H9 (cell line): ENCODE measurements around the gene GFRA1. TPM values are rescaled to one million over a fixed set of nuclear protein-coding genes. Genes with fewer than 3 reads are reported as not detected.

ENCODE experiments used
- DNase-seq: peaks from one replicate; pipeline ENCODE4 v3.0.0-alpha.2; 2017
- H2AFZ ChIP-seq: one replicate; pipeline ENCODE4 v1.6.1; 2013; ENCODE audit warnings: mild to moderate bottlenecking, low read length, control low read depth, moderate library complexity
- H2AK5ac ChIP-seq: 2 replicates; pipeline ENCODE4 v1.6.1; 2013; ENCODE audit warnings: low read length, control low read depth, mixed read lengths; ENCODE audit not compliant: insufficient read length
- H2BK120ac ChIP-seq: one replicate; pipeline ENCODE4 v1.6.1; 2013; ENCODE audit warnings: low read depth, mild to moderate bottlenecking, low read length, control low read depth, inconsistent platforms; ENCODE audit not compliant: poor library complexity, severe bottlenecking
- H2BK12ac ChIP-seq: 2 replicates; pipeline ENCODE4 v1.6.1; 2013; ENCODE audit warnings: low read length, control low read depth, mixed read lengths, low read depth; ENCODE audit not compliant: insufficient read length
- H2BK15ac ChIP-seq: 2 replicates; pipeline ENCODE4 v1.6.1; 2013; ENCODE audit warnings: low read depth, low read length, control low read depth
- H2BK20ac ChIP-seq: one replicate; pipeline ENCODE4 v1.6.1; 2013; ENCODE audit warnings: low read depth, mild to moderate bottlenecking, low read length, control low read depth, inconsistent platforms; ENCODE audit not compliant: poor library complexity, severe bottlenecking
- H2BK5ac ChIP-seq: 2 replicates; pipeline ENCODE4 v1.6.1; 2013; ENCODE audit warnings: low read length, control low read depth, mixed read lengths; ENCODE audit not compliant: insufficient read length
- H3K14ac ChIP-seq: 2 replicates; pipeline ENCODE4 v1.6.1; 2013; ENCODE audit warnings: low read length, control low read depth; ENCODE audit not compliant: insufficient read depth
- H3K18ac ChIP-seq: 2 replicates; pipeline ENCODE4 v1.6.1; 2013; ENCODE audit warnings: low read depth, mild to moderate bottlenecking, mixed read lengths, low read length, control low read depth; ENCODE audit not compliant: insufficient read length
- H3K23ac ChIP-seq: 2 replicates; pipeline ENCODE4 v1.6.1; 2013; ENCODE audit warnings: low read length, control low read depth, mixed read lengths, low read depth; ENCODE audit not compliant: insufficient read length
- H3K23me2 ChIP-seq: 2 replicates; pipeline ENCODE4 v1.6.1; 2013; ENCODE audit warnings: low read depth, mild to moderate bottlenecking, mixed read lengths, low read length, control low read depth; ENCODE audit not compliant: insufficient read length, poor library complexity, severe bottlenecking
- H3K27ac ChIP-seq: 2 replicates; pipeline ENCODE4 v1.5.1; 2013; ENCODE audit warnings: low read length, control low read depth, mixed read lengths, low read depth; ENCODE audit not compliant: insufficient read length
- H3K27me3 ChIP-seq: 2 replicates; pipeline ENCODE4 v1.6.1; 2013; ENCODE audit warnings: low read length, control low read depth, inconsistent platforms; ENCODE audit not compliant: insufficient read depth
- H3K4ac ChIP-seq: 2 replicates; pipeline ENCODE4 v1.6.1; 2013; ENCODE audit warnings: low read depth, mild to moderate bottlenecking, control low read depth, inconsistent platforms, low read length, moderate library complexity
- H3K4me1 ChIP-seq: 2 replicates; pipeline ENCODE4 v1.6.1; 2013; ENCODE audit warnings: low read length, control low read depth, inconsistent platforms; ENCODE audit not compliant: insufficient read depth
- H3K4me2 ChIP-seq: 2 replicates; pipeline ENCODE4 v1.6.1; 2013; ENCODE audit warnings: low read length, control low read depth, mixed read lengths; ENCODE audit not compliant: insufficient read length, insufficient read depth
- H3K56ac ChIP-seq: 2 replicates; pipeline ENCODE4 v1.6.1; 2013; ENCODE audit warnings: low read depth, mild to moderate bottlenecking, mixed read lengths, low read length, control low read depth; ENCODE audit not compliant: insufficient read length
- H3K79me1 ChIP-seq: 2 replicates; pipeline ENCODE4 v1.6.1; 2013; ENCODE audit warnings: low read depth, mild to moderate bottlenecking, moderate library complexity, low read length, control low read depth, inconsistent platforms; ENCODE audit not compliant: insufficient read depth, poor library complexity, severe bottlenecking
- H3K79me2 ChIP-seq: 2 replicates; pipeline ENCODE4 v1.6.1; 2013; ENCODE audit warnings: low read length, control low read depth, inconsistent platforms; ENCODE audit not compliant: insufficient read depth
- H3K9ac ChIP-seq: 2 replicates; pipeline ENCODE4 v1.6.1; 2013; ENCODE audit warnings: low read length, control low read depth, mixed read lengths; ENCODE audit not compliant: insufficient read length; ENCODE audit errors: extremely low read depth
- H3K9me3 ChIP-seq: one replicate; pipeline ENCODE4 v1.6.1; 2013; ENCODE audit warnings: low read depth, low read length, inconsistent platforms; ENCODE audit not compliant: control insufficient read depth
- H3T11ph ChIP-seq: one replicate; pipeline ENCODE4 v1.6.1; 2013; ENCODE audit warnings: mild to moderate bottlenecking, low read length, control low read depth, inconsistent platforms
- H4K20me1 ChIP-seq: one replicate; pipeline ENCODE4 v1.6.1; 2013; ENCODE audit not compliant: control insufficient read depth, insufficient read length, insufficient read depth
- H4K5ac ChIP-seq: 2 replicates; pipeline ENCODE4 v1.6.1; 2013; ENCODE audit warnings: low read depth, mild to moderate bottlenecking, mixed read lengths, low read length, control low read depth; ENCODE audit not compliant: insufficient read length
- H4K8ac ChIP-seq: replicated peaks from 2 replicates; pipeline ENCODE4 v1.6.1; 2013; ENCODE audit warnings: low read length, control low read depth, mixed read lengths, low read depth; ENCODE audit not compliant: insufficient read length
- H4K91ac ChIP-seq: 2 replicates; pipeline ENCODE4 v1.6.1; 2013; ENCODE audit warnings: low read depth, mild to moderate bottlenecking, moderate library complexity, mixed read lengths, low read length, control low read depth; ENCODE audit not compliant: insufficient read length
- H3K27ac Mint-ChIP-seq, 3 experiments: 2 replicates in 2 of 3; 3 replicates in 1 of 3; pipeline ENCODE4 v1.8.0; 2020 to 2021; ENCODE audit warnings: mixed read lengths in 3 of 3, mild to moderate bottlenecking in 1 of 3, moderate library complexity in 1 of 3
- H3K27me3 Mint-ChIP-seq: 2 replicates; pipeline ENCODE4 v1.8.0; 2021; ENCODE audit warnings: low read depth, mild to moderate bottlenecking, moderate library complexity, mixed read lengths
- H3K36me3 Mint-ChIP-seq, 3 experiments: 2 replicates in 2 of 3; 3 replicates in 1 of 3; pipeline ENCODE4 v1.8.0; 2020 to 2021; ENCODE audit warnings: low read depth in 3 of 3, mixed read lengths in 3 of 3; ENCODE audit not compliant: insufficient read depth in 1 of 3
- H3K4me1 Mint-ChIP-seq, 2 experiments: 2 replicates each; pipeline ENCODE4 v1.8.0; 2020; ENCODE audit warnings: mixed read lengths in 2 of 2
- H3K4me3 Mint-ChIP-seq, 2 experiments: 2 replicates in 1 of 2; 3 replicates in 1 of 2; pipeline ENCODE4 v1.8.0; 2020 to 2021; ENCODE audit warnings: mild to moderate bottlenecking in 2 of 2, mixed read lengths in 2 of 2, moderate library complexity in 1 of 2
- H3K9me3 Mint-ChIP-seq, 2 experiments: 2 replicates in 1 of 2; 3 replicates in 1 of 2; pipeline ENCODE4 v1.8.0; 2020; ENCODE audit warnings: mild to moderate bottlenecking in 2 of 2, mixed read lengths in 2 of 2, moderate library complexity in 1 of 2
- WGBS: extraction: QIAGEN DNeasy Blood & Tissue Kit; methylation state at CpG from one replicate; pipeline ENCODE4 v1.1.7; 2013; ENCODE audit warnings: missing lambda C conversion rate, low lambda C conversion rate, mixed read lengths; ENCODE audit not compliant: insufficient read length; ENCODE audit errors: extremely low coverage; 5-methylcytosine and 5-hydroxymethylcytosine counted together
- total RNA-seq: library from RNA; stranded (reverse); gene quantifications from 2 replicates; pipeline ENCODE4 v1.2.1, GENCODE V29; 2021
- TF ChIP-seq, protein P1 (sequence below): fragments of 200-600 bp; sonication (generic); conservative IDR thresholded peaks from 3 replicates; pipeline ENCODE4 v1.8.0; 2021; ENCODE audit warnings: antibody characterized with exemption, mild to moderate bottlenecking

GFRA1 gene
- total RNA-seq, 1 experiment from 2014 or later, result 0.24 TPM

GRCh38 chr10:116241642-116242410 lies 31.2 kb downstream of the GFRA1 start:
- Histone ChIP-seq H4K91ac (no peak overlapping the region), H4K8ac (no peak overlapping the region), H4K5ac (no peak overlapping the region), H3K23me2 (no peaks in the 10 kb centered on the region), H3K23ac (peak overlapping the region; percentile 52), H2BK20ac (no peak overlapping the region), H4K20me1 (no peaks in the 10 kb centered on the region), H3K4me2 (no peak overlapping the region), H2AFZ (no peak overlapping the region), H3K9me3 (no peaks in the 10 kb centered on the region), H2BK120ac (no peak overlapping the region), H3K79me1 (no peaks in the 10 kb centered on the region), H3K4me1 (no peaks in the 10 kb centered on the region), H3K18ac (no peak overlapping the region), H2BK5ac (no peak overlapping the region), H2BK15ac (no peak overlapping the region), H3K27me3 (no peaks in the 10 kb centered on the region), H3K9ac (no peak overlapping the region), H3T11ph (no peak overlapping the region), H2BK12ac (no peak overlapping the region), H3K79me2 (no peaks in the 10 kb centered on the region), H3K4ac (no peak overlapping the region), H3K27ac (no peak overlapping the region), H3K14ac (no peak overlapping the region), H3K56ac (no peak overlapping the region), H2AK5ac (no peak overlapping the region)
- Mint-ChIP-seq H3K9me3 (no peaks in the 10 kb centered on the region), H3K4me3 (no peak overlapping the region), H3K4me1 (peaks cover 10 to 12% of the 10 kb centered on the region in 2 experiments), H3K27ac (no peak overlapping the region), H3K27me3 (no peaks in the 10 kb centered on the region; the same call in 1 of the 2 replicates), H3K36me3 (no peaks in the 10 kb centered on the region)
- no peak for DNase-seq
- TF ChIP-seq, protein P1, sequence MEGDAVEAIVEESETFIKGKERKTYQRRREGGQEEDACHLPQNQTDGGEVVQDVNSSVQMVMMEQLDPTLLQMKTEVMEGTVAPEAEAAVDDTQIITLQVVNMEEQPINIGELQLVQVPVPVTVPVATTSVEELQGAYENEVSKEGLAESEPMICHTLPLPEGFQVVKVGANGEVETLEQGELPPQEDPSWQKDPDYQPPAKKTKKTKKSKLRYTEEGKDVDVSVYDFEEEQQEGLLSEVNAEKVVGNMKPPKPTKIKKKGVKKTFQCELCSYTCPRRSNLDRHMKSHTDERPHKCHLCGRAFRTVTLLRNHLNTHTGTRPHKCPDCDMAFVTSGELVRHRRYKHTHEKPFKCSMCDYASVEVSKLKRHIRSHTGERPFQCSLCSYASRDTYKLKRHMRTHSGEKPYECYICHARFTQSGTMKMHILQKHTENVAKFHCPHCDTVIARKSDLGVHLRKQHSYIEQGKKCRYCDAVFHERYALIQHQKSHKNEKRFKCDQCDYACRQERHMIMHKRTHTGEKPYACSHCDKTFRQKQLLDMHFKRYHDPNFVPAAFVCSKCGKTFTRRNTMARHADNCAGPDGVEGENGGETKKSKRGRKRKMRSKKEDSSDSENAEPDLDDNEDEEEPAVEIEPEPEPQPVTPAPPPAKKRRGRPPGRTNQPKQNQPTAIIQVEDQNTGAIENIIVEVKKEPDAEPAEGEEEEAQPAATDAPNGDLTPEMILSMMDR, result no peak
- no CpG with 5 or more reads among the region's 6 CpGs for WGBS
